Measurements from ENCODE around the gene LBX2. TPM values are rescaled to one million over a fixed set of nuclear protein-coding genes. Genes with fewer than 3 reads are reported as not detected.

Gene LBX2
- total RNA-seq, 1 experiment from 2014 or later, result 11.4 TPM

DNA sequence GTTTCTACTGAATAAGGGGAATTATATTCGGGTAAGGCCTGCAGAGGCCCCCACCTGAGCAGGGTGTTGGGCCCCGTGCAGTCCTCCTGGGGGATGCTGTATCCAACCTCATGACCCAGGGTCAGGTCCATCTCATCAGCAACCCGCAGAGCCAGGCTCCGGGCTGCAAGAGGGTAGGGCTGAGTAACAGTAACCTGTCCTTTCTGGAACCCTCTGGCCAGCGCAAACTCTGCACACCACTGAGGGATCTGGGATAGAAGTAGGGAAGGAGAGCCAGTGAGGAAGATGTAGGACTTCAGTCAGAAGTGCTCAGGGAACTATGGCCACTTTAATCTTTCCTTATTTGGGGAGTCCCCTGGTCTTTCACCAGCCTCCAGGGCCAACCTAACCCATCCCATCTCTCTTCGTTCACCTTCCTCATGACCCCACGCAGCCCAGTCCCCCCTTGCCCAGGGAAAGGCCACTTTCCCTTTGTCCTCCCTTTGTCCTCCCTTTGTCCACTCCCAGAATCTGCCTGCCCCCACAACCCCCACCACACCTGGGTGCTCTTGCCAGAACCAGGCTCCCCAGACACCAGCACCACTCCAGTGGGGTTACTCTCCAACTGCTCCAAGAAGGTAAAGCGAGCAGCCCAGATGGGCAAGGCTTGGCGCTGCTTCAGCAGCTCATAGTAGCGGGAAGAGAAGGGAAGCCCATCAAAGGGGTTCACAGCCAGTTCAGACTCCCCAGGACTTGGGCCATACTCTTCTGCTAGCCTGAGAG is 25.7 kb upstream of the LBX2 start:
- peaks cover 7% of the 10 kb centered on the region for H3K4me1 Mint-ChIP-seq (ENCODE audit: low read depth, unreplicated experiment)
- H3K4me1 ChIP-seq, result peaks cover 6% of the 10 kb centered on the region
- no peaks in the 10 kb centered on the region for H3K27me3 ChIP-seq (replicated peaks; ENCODE audit: control insufficient read depth, insufficient read depth, low read length)
- TF ChIP-seq, protein P1, sequence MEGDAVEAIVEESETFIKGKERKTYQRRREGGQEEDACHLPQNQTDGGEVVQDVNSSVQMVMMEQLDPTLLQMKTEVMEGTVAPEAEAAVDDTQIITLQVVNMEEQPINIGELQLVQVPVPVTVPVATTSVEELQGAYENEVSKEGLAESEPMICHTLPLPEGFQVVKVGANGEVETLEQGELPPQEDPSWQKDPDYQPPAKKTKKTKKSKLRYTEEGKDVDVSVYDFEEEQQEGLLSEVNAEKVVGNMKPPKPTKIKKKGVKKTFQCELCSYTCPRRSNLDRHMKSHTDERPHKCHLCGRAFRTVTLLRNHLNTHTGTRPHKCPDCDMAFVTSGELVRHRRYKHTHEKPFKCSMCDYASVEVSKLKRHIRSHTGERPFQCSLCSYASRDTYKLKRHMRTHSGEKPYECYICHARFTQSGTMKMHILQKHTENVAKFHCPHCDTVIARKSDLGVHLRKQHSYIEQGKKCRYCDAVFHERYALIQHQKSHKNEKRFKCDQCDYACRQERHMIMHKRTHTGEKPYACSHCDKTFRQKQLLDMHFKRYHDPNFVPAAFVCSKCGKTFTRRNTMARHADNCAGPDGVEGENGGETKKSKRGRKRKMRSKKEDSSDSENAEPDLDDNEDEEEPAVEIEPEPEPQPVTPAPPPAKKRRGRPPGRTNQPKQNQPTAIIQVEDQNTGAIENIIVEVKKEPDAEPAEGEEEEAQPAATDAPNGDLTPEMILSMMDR (IDR thresholded peaks at IDR 0.05; ENCODE audit: insufficient read depth in 1 of 2, low read depth in 1 of 2, low read length in 1 of 2, severe bottlenecking in 1 of 2, unreplicated experiment in 1 of 2), result no peak
- no peaks in the 10 kb centered on the region for H3K9me3 ChIP-seq
- no TSS peak for BruUV-seq (replicated peaks)
- no peak overlapping the region for H3K27ac Mint-ChIP-seq (ENCODE audit: unreplicated experiment)
- H3K4me3 ChIP-seq (ENCODE audit: low read depth, low read length), result no peak overlapping the region
- ChIA-PET CTCF (no interaction called here), POLR2A (interaction anchor here (1.5 kb wide), 1 partner anchor 23 kb away, joined by 5 read pairs; no protein-coding TSS in a partner anchor)
- DNase-seq, result peak in 1 of 2 experiments; percentile 27
- peaks cover 3% of the 10 kb centered on the region for H3K27me3 Mint-ChIP-seq (ENCODE audit: insufficient read depth, unreplicated experiment)
- H3K9me3 Mint-ChIP-seq (ENCODE audit: unreplicated experiment), result no peaks in the 10 kb centered on the region
- no peak overlapping the region for H3K4me3 Mint-ChIP-seq (ENCODE audit: unreplicated experiment)
- peaks cover 9% of the 10 kb centered on the region for H3K36me3 ChIP-seq (ENCODE audit: control insufficient read depth, insufficient read depth, low read length)
- peaks cover 41% of the 10 kb centered on the region for H3K36me3 Mint-ChIP-seq (ENCODE audit: insufficient read depth, unreplicated experiment)
- intact Hi-C loops (cut with micrococcal nuclease; ENCODE audit: unreplicated experiment), result no loop called here

GRCh38 chr2:74524005-74524404 is 24.6 kb upstream of the LBX2 start:
- no peak overlapping the region for H3K27ac Mint-ChIP-seq (ENCODE audit: unreplicated experiment)
- intact Hi-C loops (cut with micrococcal nuclease; ENCODE audit: unreplicated experiment), result no loop called here
- Histone ChIP-seq H3K4me3 (ENCODE audit: low read depth, low read length) (no peak overlapping the region), H3K9me3 (no peaks in the 10 kb centered on the region), H3K36me3 (ENCODE audit: control insufficient read depth, insufficient read depth, low read length) (peaks cover 9% of the 10 kb centered on the region), H3K4me1 (peaks cover 6% of the 10 kb centered on the region), H3K27me3 (replicated peaks; ENCODE audit: control insufficient read depth, insufficient read depth, low read length) (no peaks in the 10 kb centered on the region)
- TF ChIP-seq, protein P1 (IDR thresholded peaks at IDR 0.05; ENCODE audit: insufficient read depth in 1 of 2, low read depth in 1 of 2, low read length in 1 of 2, severe bottlenecking in 1 of 2, unreplicated experiment in 1 of 2), result no peak
- ChIA-PET CTCF (no interaction called here), POLR2A (no interaction called here)
- H3K9me3 Mint-ChIP-seq (ENCODE audit: unreplicated experiment), result no peaks in the 10 kb centered on the region
- peaks cover 5% of the 10 kb centered on the region for H3K27me3 Mint-ChIP-seq (ENCODE audit: insufficient read depth, unreplicated experiment)
- no TSS peak for BruUV-seq (replicated peaks)
- peaks cover 7% of the 10 kb centered on the region for H3K4me1 Mint-ChIP-seq (ENCODE audit: low read depth, unreplicated experiment)
- H3K36me3 Mint-ChIP-seq (ENCODE audit: insufficient read depth, unreplicated experiment), result peaks cover 30% of the 10 kb centered on the region
- H3K4me3 Mint-ChIP-seq (ENCODE audit: unreplicated experiment), result no peak overlapping the region
- peak in 1 of 2 experiments; percentile 30 for DNase-seq

DNA sequence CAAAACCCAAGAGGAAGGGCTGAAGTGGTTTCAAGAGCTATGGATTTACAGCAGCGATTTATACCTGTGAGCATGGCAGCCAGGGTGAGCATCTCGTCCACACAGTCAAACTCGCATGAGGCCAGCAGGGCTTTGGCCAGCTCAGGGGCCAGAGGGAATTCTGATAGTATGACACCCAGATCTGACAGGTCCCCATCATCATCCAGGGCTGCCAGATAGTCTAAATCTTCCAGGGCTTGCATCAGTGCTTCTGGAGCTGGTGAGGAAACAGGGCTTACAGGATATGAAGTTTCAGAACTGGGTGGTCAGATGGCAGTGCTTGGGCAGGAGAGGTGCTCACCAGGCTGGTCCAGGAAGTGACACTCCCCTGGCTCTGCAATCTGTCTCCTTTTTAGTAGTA is 23.1 kb upstream of the LBX2 start:
- TF ChIP-seq, protein P1 (IDR thresholded peaks at IDR 0.05; ENCODE audit: insufficient read depth in 1 of 2, low read depth in 1 of 2, low read length in 1 of 2, severe bottlenecking in 1 of 2, unreplicated experiment in 1 of 2), result no peak
- H3K9me3 ChIP-seq, result no peaks in the 10 kb centered on the region
- peaks cover 7% of the 10 kb centered on the region for H3K27me3 Mint-ChIP-seq (ENCODE audit: insufficient read depth, unreplicated experiment)
- no peak overlapping the region for H3K27ac Mint-ChIP-seq (ENCODE audit: unreplicated experiment)
- H3K4me1 ChIP-seq, result no peaks in the 10 kb centered on the region
- BruUV-seq (replicated peaks), result no TSS peak
- intact Hi-C loops (cut with micrococcal nuclease; ENCODE audit: unreplicated experiment), result no loop called here
- CTCF ChIA-PET, result no interaction called here
- no peaks in the 10 kb centered on the region for H3K27me3 ChIP-seq (replicated peaks; ENCODE audit: control insufficient read depth, insufficient read depth, low read length)
- H3K36me3 Mint-ChIP-seq (ENCODE audit: insufficient read depth, unreplicated experiment), result peaks cover 16% of the 10 kb centered on the region
- H3K4me1 Mint-ChIP-seq (ENCODE audit: low read depth, unreplicated experiment), result no peaks in the 10 kb centered on the region
- DNase-seq, result no peak
- H3K9me3 Mint-ChIP-seq (ENCODE audit: unreplicated experiment), result no peaks in the 10 kb centered on the region
- H3K4me3 Mint-ChIP-seq (ENCODE audit: unreplicated experiment), result no peak overlapping the region
- no peak overlapping the region for H3K4me3 ChIP-seq (ENCODE audit: low read depth, low read length)
- peaks cover 9% of the 10 kb centered on the region for H3K36me3 ChIP-seq (ENCODE audit: control insufficient read depth, insufficient read depth, low read length)
- POLR2A ChIA-PET, result interaction anchor here (0.5 kb wide), 1 partner anchor 12 kb away, joined by 3 read pairs; no protein-coding TSS in a partner anchor
